SK-N-SH (cell line): ENCODE measurements around the gene RARRES1. TPM values are rescaled to one million over a fixed set of nuclear protein-coding genes. Genes with fewer than 3 reads are reported as not detected.

Experiments
- CTCF ChIA-PET: fragments of 300-600, 350-600 bp; formaldehyde crosslinking; extraction: SDS; loops from one replicate; lab custom pipeline; 2021; lab: Yijun Ruan, JAX
- POLR2A ChIA-PET: fragments of 350-600 bp; sonication (Branson Sonifier 250); formaldehyde crosslinking; extraction: SDS; loops from one replicate; lab custom pipeline; 2020; ENCODE audit warnings: antibody characterized with exemption, inconsistent platforms; lab: Yijun Ruan, JAX
- DNase-seq: peaks from one replicate; pipeline ENCODE4 v3.0.0; 2012
- H2AFZ ChIP-seq: fragments of 200-600 bp; sonication (generic); 2 replicates; pipeline ENCODE4 v1.8.1; 2016; ENCODE audit warnings: antibody characterized with exemption, mild to moderate bottlenecking, low read depth
- H3F3A ChIP-seq: fragments of 200-600 bp; sonication (generic); replicated peaks from 2 replicates; pipeline ENCODE3; 2016; ENCODE audit warnings: antibody characterized with exemption, mild to moderate bottlenecking; ENCODE audit not compliant: insufficient read depth
- H3K27ac ChIP-seq, 2 experiments: fragments of 200-500 bp in 1 of 2; fragments of 200-600 bp in 1 of 2; sonication (Bioruptor generic) in 1 of 2; sonication (generic), shearing (Covaris generic) in 1 of 2; 2 replicates each; pipeline versions ENCODE4 v1.5.1 to v1.6.1; 2014 to 2016; ENCODE audit warnings: low read depth in 2 of 2, inconsistent platforms in 1 of 2, low read length in 1 of 2, mild to moderate bottlenecking in 1 of 2, mixed read lengths in 1 of 2
- H3K27me3 ChIP-seq: fragments of 200-600 bp; sonication (generic), shearing (Covaris generic); 2 replicates; pipeline ENCODE4 v1.6.1; 2016; ENCODE audit warnings: mixed run types; ENCODE audit not compliant: insufficient read depth
- H3K36me3 ChIP-seq, 2 experiments: fragments of 200-500 bp in 1 of 2; fragments of 200-600 bp in 1 of 2; sonication (Bioruptor generic) in 1 of 2; sonication (generic) in 1 of 2; replicated peaks in 1 of 2; 2 replicates each; pipeline versions ENCODE3 to v1.5.1; 2014 to 2016; ENCODE audit warnings: low read length in 1 of 2, mild to moderate bottlenecking in 1 of 2; ENCODE audit not compliant: insufficient read depth in 2 of 2, control insufficient read depth in 1 of 2
- H3K4me1 ChIP-seq, 2 experiments: fragments of 200-500 bp in 1 of 2; fragments of 200-600 bp in 1 of 2; sonication (Bioruptor generic) in 1 of 2; sonication (generic), shearing (Covaris generic) in 1 of 2; 2 replicates each; pipeline versions ENCODE4 v1.5.1 to v1.6.1; 2014 to 2016; ENCODE audit warnings: low read depth in 1 of 2, low read length in 1 of 2, mixed run types in 1 of 2; ENCODE audit not compliant: insufficient read depth in 2 of 2, control insufficient read depth in 1 of 2
- H3K4me2 ChIP-seq: fragments of 200-600 bp; sonication (generic), shearing (Covaris generic); 2 replicates; pipeline ENCODE4 v1.6.1; 2017; ENCODE audit warnings: mixed run types
- H3K4me3 ChIP-seq, 2 experiments: fragments of 200-500 bp in 1 of 2; fragments of 200-600 bp in 1 of 2; sonication (Bioruptor generic) in 1 of 2; sonication (generic), shearing (Covaris generic) in 1 of 2; 2 replicates each; pipeline versions ENCODE4 v1.5.1 to v1.8.1; 2014 to 2016; ENCODE audit warnings: low read depth in 2 of 2, inconsistent platforms in 1 of 2, low read length in 1 of 2, mild to moderate bottlenecking in 1 of 2, mixed read lengths in 1 of 2, moderate library complexity in 1 of 2
- H3K79me2 ChIP-seq: fragments of 200-600 bp; sonication (generic); 2 replicates; pipeline ENCODE4 v1.8.1; 2017; ENCODE audit warnings: mild to moderate bottlenecking; ENCODE audit not compliant: insufficient read depth
- H3K9ac ChIP-seq: fragments of 200-600 bp; sonication (generic); 2 replicates; pipeline ENCODE4 v1.6.1; 2017; ENCODE audit warnings: mixed run types
- H3K9me2 ChIP-seq: fragments of 200-600 bp; sonication (generic); 2 replicates; pipeline ENCODE4 v1.6.1; 2017; ENCODE audit warnings: mixed run types
- H3K9me3 ChIP-seq: fragments of 200-600 bp; sonication (generic); 2 replicates; pipeline ENCODE4 v1.6.1; 2017; ENCODE audit warnings: mixed run types, mild to moderate bottlenecking, moderate library complexity
- H4K20me1 ChIP-seq: fragments of 200-600 bp; sonication (generic); 2 replicates; pipeline ENCODE4 v1.6.1; 2017; ENCODE audit warnings: mild to moderate bottlenecking, mixed run types; ENCODE audit not compliant: insufficient read depth
- CHD2 ChIP-seq: fragments of 150-350 bp; IDR thresholded peaks from 2 replicates; pipeline ENCODE4 v1.6.1; 2018; ENCODE audit warnings: low read length; ENCODE audit not compliant: partially characterized antibody
- FOSL2 ChIP-seq: IDR thresholded peaks from 2 replicates; pipeline ENCODE4 v1.4.0; 2012; ENCODE audit warnings: low read depth, mild to moderate bottlenecking, moderate library complexity, borderline replicate concordance
- FOXM1 ChIP-seq: IDR thresholded peaks from 2 replicates; pipeline ENCODE4 v1.4.0; 2012; ENCODE audit warnings: low read depth, mild to moderate bottlenecking
- GABPA ChIP-seq: IDR thresholded peaks from 2 replicates; pipeline ENCODE4 v1.4.0; 2012; ENCODE audit warnings: low read depth, mild to moderate bottlenecking
- GATA2 ChIP-seq: sonication (generic); formaldehyde crosslinking; IDR thresholded peaks from 2 replicates; pipeline ENCODE4 v1.5.0; 2020; ENCODE audit warnings: mild to moderate bottlenecking, missing genetic modification reagents
- JUND ChIP-seq: IDR thresholded peaks from 2 replicates; pipeline ENCODE4 v1.4.0; 2012
- MEF2A ChIP-seq: IDR thresholded peaks from 2 replicates; pipeline ENCODE4 v1.4.0; 2012; ENCODE audit warnings: low read depth, borderline replicate concordance
- MXI1 ChIP-seq: IDR thresholded peaks from 2 replicates; pipeline ENCODE4 v1.6.1; 2012; ENCODE audit warnings: mild to moderate bottlenecking, low read depth, low read length, improper control_type of control experiment
- NFIC ChIP-seq: IDR thresholded peaks from 2 replicates; pipeline ENCODE4 v1.4.0; 2012; ENCODE audit warnings: borderline replicate concordance
- NRF1 ChIP-seq: IDR thresholded peaks from 2 replicates; pipeline ENCODE4 v1.6.1; 2012; ENCODE audit warnings: low read depth, mild to moderate bottlenecking, low read length
- RCOR1 ChIP-seq: fragments of 150-350 bp; IDR thresholded peaks from 2 replicates; pipeline ENCODE4 v1.6.1; 2017; ENCODE audit warnings: antibody characterized with exemption, low read length
- RFX5 ChIP-seq: IDR thresholded peaks from 2 replicates; pipeline ENCODE4 v1.6.1; 2012; ENCODE audit warnings: mild to moderate bottlenecking, improper control_type of control experiment, low read length
- TAF1 ChIP-seq: IDR thresholded peaks from 2 replicates; pipeline ENCODE4 v1.6.1; 2012; ENCODE audit warnings: low read depth, mild to moderate bottlenecking, low read length, moderate library complexity, borderline replicate concordance
- TCF12 ChIP-seq: IDR thresholded peaks from 2 replicates; pipeline ENCODE4 v1.4.0; 2012
- YY1 ChIP-seq: IDR thresholded peaks from 2 replicates; pipeline ENCODE4 v1.4.0; 2012; ENCODE audit warnings: low read depth, mild to moderate bottlenecking
- WGBS: methylation state at CpG from one replicate; pipeline ENCODE4 v1.1.6; 2017; ENCODE audit warnings: low lambda C conversion rate; 5-methylcytosine and 5-hydroxymethylcytosine counted together
- polyA plus RNA-seq, 3 experiments: library from polyadenylated mRNA; depleted of rRNA; stranded (reverse); fragments of >200 nt; gene quantifications; 2 replicates each; pipeline ENCODE4 v1.2.3, GENCODE V29; 2012
- TF ChIP-seq, protein P1 (sequence below): IDR thresholded peaks from 2 replicates; pipeline ENCODE4 v1.6.1; 2012; ENCODE audit warnings: mild to moderate bottlenecking, low read depth, low read length, moderate library complexity
- TF ChIP-seq, protein P2 (sequence below): IDR thresholded peaks from 2 replicates; pipeline ENCODE4; 2012
- TF ChIP-seq, protein P3 (sequence below): IDR thresholded peaks from 2 replicates; pipeline ENCODE4 v1.4.0; 2012; ENCODE audit warnings: low read depth, borderline replicate concordance

RARRES1 gene
- polyA plus RNA-seq, 1 of the 3 experiments (the other 2 are of a cell fraction), result 0.15 TPM

DNA sequence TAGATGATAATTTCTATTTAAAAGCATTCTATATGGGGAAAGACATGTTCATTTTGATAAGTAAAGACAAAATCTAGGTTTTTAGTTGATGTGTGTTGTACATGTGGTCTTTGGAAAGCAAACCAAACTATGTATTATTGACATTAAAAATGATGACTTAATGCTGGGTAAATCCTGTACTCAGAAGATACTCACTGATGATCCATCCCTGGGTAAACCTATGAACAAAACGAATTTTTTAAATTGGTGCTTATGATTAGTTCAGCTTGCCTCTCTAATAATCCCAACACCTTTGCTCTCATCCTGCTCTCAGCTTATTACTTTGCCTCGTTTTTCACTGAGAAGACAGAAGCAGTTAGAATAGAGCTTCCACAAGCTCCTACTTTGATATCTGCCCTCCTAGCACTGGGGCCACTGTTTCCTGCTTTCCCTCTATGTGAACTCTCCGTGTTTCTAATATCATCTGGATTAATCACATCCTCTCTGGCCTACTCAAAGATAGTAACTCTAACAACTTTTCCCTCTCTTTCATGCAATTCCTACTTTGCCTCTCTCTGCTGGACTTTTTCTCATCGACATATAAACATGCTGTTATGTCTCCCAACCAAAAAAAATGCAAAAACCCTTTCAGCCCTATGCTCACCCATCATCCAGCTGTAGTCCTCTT lies 29.3 kb downstream of the RARRES1 start (continued):
- TF ChIP-seq FOSL2 (peak; percentile 60; the same call in 1 of the 2 replicates), JUND (peak; percentile 48), GATA2 (CRISPR knock-in tag) (no peak), RCOR1 (no peak), YY1 (no peak), FOXM1 (no peak), GABPA (no peak)
- TF ChIP-seq, protein P1, sequence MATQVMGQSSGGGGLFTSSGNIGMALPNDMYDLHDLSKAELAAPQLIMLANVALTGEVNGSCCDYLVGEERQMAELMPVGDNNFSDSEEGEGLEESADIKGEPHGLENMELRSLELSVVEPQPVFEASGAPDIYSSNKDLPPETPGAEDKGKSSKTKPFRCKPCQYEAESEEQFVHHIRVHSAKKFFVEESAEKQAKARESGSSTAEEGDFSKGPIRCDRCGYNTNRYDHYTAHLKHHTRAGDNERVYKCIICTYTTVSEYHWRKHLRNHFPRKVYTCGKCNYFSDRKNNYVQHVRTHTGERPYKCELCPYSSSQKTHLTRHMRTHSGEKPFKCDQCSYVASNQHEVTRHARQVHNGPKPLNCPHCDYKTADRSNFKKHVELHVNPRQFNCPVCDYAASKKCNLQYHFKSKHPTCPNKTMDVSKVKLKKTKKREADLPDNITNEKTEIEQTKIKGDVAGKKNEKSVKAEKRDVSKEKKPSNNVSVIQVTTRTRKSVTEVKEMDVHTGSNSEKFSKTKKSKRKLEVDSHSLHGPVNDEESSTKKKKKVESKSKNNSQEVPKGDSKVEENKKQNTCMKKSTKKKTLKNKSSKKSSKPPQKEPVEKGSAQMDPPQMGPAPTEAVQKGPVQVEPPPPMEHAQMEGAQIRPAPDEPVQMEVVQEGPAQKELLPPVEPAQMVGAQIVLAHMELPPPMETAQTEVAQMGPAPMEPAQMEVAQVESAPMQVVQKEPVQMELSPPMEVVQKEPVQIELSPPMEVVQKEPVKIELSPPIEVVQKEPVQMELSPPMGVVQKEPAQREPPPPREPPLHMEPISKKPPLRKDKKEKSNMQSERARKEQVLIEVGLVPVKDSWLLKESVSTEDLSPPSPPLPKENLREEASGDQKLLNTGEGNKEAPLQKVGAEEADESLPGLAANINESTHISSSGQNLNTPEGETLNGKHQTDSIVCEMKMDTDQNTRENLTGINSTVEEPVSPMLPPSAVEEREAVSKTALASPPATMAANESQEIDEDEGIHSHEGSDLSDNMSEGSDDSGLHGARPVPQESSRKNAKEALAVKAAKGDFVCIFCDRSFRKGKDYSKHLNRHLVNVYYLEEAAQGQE, result no peak

DNA sequence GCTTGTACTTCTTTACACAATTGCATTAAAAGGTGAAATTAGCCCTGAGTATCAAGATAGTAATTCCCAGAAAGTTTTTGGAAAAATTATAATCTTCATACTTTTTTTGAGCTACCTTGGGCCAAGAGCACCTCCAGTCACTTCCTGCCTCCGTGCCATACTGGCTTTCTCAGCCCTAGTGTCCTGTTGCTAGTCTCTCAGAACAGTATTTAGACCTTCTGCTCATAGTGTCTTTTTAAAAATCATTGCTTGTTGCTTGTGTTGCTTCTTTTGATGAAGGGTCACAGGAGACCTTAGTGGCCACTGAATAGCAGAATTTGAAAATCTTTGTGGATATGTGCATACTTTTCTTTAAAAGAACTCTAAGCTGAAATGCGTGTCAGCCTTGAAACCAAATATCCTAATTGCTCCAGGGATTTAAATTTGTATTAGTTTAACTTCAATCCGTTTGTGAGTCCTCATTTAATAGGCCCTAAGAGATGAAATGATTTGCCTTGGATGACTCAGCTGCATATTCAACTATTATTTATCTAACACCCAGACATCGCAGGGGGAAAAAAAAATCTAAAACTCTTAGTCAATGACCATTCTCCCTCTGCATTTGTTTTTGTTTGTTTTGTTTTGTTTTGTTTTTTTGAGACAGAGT lies 30.7 kb downstream of the RARRES1 start:
- ChIA-PET POLR2A (no interaction called here), CTCF (interaction anchor here (0.7 to 1.8 kb wide), 3 partner anchors 10 to 57 kb away, joined by 3 to 6 read pairs (median 3); partner anchors contain the start of gene GFM1)
- DNase-seq, result no peak

DNA sequence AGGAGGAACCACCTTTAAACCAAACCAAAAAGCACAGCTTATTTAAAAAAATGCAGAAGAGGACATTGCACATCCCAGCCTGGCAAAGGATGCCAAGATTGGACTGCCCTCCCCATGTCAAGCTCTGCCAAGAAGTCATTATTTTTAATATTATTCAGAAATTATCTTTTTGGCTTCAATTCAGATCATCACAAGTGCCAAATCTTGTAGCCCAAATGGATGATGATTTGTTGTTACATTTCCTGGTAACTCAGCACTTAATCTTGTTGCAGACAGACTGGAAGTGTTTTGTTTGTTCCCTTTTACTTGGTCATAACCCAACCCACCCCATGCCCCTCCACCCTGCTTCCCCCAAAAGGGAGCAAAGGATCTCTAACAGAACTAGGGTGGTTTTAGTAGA lies 31.7 kb downstream of the RARRES1 start:
- ChIA-PET CTCF (interaction anchor here (0.7 to 1.8 kb wide), 4 partner anchors 12 to 91 kb away, joined by 3 to 6 read pairs (median 4); no protein-coding TSS in a partner anchor), POLR2A (no interaction called here)
- 0 out of 2 replicates have a peak overlapping the region, but pooled peaks have one; percentile 5 for H3K4me2 ChIP-seq
- TF ChIP-seq, protein P2, sequence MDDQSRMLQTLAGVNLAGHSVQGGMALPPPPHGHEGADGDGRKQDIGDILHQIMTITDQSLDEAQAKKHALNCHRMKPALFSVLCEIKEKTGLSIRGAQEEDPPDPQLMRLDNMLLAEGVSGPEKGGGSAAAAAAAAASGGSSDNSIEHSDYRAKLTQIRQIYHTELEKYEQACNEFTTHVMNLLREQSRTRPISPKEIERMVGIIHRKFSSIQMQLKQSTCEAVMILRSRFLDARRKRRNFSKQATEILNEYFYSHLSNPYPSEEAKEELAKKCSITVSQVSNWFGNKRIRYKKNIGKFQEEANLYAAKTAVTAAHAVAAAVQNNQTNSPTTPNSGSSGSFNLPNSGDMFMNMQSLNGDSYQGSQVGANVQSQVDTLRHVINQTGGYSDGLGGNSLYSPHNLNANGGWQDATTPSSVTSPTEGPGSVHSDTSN, result peak; percentile 90
- no peak for TF ChIP-seq RFX5
- no peak for TF ChIP-seq TAF1
- TF ChIP-seq CHD2, result no peak
- peak; percentile 47; the same call in 1 of the 2 replicates for TF ChIP-seq JUND
- TF ChIP-seq MXI1, result no peak
- TF ChIP-seq MEF2A, result no peak
- TF ChIP-seq TCF12, result peak; percentile 66
- TF ChIP-seq YY1, result no peak
- TF ChIP-seq GATA2 (CRISPR knock-in tag), result no peak
- TF ChIP-seq NFIC, result peak; percentile 90
- TF ChIP-seq, protein P3, sequence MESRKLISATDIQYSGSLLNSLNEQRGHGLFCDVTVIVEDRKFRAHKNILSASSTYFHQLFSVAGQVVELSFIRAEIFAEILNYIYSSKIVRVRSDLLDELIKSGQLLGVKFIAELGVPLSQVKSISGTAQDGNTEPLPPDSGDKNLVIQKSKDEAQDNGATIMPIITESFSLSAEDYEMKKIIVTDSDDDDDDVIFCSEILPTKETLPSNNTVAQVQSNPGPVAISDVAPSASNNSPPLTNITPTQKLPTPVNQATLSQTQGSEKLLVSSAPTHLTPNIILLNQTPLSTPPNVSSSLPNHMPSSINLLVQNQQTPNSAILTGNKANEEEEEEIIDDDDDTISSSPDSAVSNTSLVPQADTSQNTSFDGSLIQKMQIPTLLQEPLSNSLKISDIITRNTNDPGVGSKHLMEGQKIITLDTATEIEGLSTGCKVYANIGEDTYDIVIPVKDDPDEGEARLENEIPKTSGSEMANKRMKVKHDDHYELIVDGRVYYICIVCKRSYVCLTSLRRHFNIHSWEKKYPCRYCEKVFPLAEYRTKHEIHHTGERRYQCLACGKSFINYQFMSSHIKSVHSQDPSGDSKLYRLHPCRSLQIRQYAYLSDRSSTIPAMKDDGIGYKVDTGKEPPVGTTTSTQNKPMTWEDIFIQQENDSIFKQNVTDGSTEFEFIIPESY, result no peak

More for the DNA sequence above, 30.7 kb downstream of the RARRES1 start:
- no peak for TF ChIP-seq NRF1
- peak; percentile 17; the same call in 1 of the 2 replicates for TF ChIP-seq JUND
- Histone ChIP-seq H3K9me3 (no peaks in the 10 kb centered on the region), H3K4me1 (peaks cover 12 to 33% of the 10 kb centered on the region in 2 experiments), H3K4me2 (peak overlapping the region; percentile 60; the same call in 1 of the 2 replicates), H4K20me1 (no peaks in the 10 kb centered on the region), H3K9me2 (no peaks in the 10 kb centered on the region), H3K79me2 (peaks cover 19% of the 10 kb centered on the region; the same call in 1 of the 2 replicates), H2AFZ (no peak overlapping the region), H3K9ac (no peak overlapping the region; the same call in 1 of the 2 replicates), H3K4me3 (no peak overlapping the region), H3K27me3 (no peaks in the 10 kb centered on the region), H3K36me3 (peaks cover 5 to 14% of the 10 kb centered on the region in 2 experiments), H3K27ac (peak overlapping the region in 1 of 2 experiments; percentile 85; a peak in 3 of 4 replicates), H3F3A (peaks cover 32% of the 10 kb centered on the region)
- 58% methylated on average over 4 of the region's 4 CpGs for WGBS

More for the DNA sequence above, 31.7 kb downstream of the RARRES1 start:
- Histone ChIP-seq H3K27ac (peak overlapping the region in 1 of 2 experiments; percentile 85; a peak in 3 of 4 replicates), H3K4me1 (peaks cover 12 to 33% of the 10 kb centered on the region in 2 experiments), H3K4me3 (no peak overlapping the region), H3K9me2 (no peaks in the 10 kb centered on the region), H3K27me3 (no peaks in the 10 kb centered on the region), H3F3A (peaks cover 32% of the 10 kb centered on the region), H3K36me3 (peaks cover 5 to 12% of the 10 kb centered on the region in 2 experiments), H4K20me1 (no peaks in the 10 kb centered on the region), H3K9ac (no peak overlapping the region), H3K9me3 (no peaks in the 10 kb centered on the region), H2AFZ (no peak overlapping the region), H3K79me2 (peaks cover 18% of the 10 kb centered on the region; the same call in 1 of the 2 replicates)
- DNase-seq, result no peak
